C4-2B (cell line): ENCODE results near the gene RTN1.

Source experiments
- H3K27ac ChIP-seq: fragments of 450-650 bp; 2 replicates; pipeline ENCODE4 v1.5.1; 2017
- ZFX ChIP-seq: fragments of 450-650 bp; IDR thresholded peaks from 2 replicates; pipeline ENCODE4 v1.6.1; 2017
- TF ChIP-seq, protein P1 (sequence below): fragments of 450-650 bp; conservative IDR thresholded peaks from 2 replicates; pipeline ENCODE4 v1.5.1; 2017; ENCODE audit warnings: mild to moderate bottlenecking

Gene RTN1

DNA sequence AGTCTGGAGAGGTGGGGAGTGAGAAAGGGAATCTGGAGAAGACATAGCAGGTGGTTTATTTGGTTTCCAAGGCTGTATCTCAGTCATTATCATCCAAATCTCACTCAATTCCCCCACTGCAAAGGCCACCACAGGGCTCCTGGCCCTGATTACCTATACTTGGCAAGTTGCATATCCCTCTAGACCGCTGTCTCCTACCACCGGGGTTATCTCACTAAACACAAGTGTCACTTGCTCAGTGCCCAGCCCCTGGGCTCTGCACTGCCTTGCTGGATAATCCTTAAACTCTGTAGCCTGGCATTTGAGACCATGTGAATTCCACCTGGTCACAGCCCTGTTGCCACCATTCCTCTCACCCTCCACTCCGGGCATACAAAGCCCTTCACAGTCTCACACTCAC, 119.0 kb downstream of the RTN1 start:
- H3K27ac ChIP-seq, result no peak overlapping the region
- TF ChIP-seq ZFX, result no peak
- TF ChIP-seq, protein P1, sequence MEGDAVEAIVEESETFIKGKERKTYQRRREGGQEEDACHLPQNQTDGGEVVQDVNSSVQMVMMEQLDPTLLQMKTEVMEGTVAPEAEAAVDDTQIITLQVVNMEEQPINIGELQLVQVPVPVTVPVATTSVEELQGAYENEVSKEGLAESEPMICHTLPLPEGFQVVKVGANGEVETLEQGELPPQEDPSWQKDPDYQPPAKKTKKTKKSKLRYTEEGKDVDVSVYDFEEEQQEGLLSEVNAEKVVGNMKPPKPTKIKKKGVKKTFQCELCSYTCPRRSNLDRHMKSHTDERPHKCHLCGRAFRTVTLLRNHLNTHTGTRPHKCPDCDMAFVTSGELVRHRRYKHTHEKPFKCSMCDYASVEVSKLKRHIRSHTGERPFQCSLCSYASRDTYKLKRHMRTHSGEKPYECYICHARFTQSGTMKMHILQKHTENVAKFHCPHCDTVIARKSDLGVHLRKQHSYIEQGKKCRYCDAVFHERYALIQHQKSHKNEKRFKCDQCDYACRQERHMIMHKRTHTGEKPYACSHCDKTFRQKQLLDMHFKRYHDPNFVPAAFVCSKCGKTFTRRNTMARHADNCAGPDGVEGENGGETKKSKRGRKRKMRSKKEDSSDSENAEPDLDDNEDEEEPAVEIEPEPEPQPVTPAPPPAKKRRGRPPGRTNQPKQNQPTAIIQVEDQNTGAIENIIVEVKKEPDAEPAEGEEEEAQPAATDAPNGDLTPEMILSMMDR, result no peak

DNA sequence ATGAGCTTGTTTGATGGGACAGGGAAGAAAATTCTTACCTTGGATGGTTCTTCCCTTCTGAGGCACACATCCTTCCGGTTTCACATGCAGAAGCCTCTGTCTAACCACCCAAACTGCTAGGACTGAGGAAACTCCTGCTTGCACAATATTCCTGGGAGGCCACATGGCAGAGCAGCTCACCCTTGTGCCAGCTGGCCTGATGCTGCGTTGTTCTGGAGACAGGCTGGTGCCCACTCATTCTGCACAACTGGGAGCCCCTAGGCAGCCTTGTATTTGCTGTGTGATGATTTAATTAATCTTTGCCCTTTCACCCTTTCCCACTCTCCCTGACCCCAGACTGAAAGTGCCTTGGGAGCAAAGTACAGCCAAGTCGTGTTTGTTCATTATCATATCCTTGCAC, 130.8 kb downstream of the RTN1 start:
- TF ChIP-seq, protein P1, result no peak
- no peak for TF ChIP-seq ZFX

DNA sequence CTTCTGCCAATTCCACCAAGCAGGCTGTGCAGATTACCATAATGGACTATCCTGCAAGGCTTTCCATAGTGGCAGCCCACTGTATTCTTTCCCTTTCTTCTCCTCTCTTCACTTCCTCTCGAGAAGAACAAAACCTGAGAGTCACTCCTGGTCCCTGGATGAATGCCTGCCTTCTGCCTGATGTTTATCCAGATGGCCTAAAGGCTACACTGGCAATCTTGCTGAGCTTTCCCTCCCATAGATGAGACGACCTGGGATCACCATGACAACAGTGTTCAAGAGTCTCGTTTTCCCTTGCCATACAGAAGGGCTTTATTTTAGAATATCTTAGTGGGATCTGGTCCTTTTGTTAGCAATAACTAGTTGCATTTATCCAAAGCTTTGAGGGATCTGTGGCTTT, 142.3 kb downstream of the RTN1 start:
- no peak overlapping the region for H3K27ac ChIP-seq

More for the DNA sequence above, 130.8 kb downstream of the RTN1 start:
- H3K27ac ChIP-seq, result no peak overlapping the region

DNA sequence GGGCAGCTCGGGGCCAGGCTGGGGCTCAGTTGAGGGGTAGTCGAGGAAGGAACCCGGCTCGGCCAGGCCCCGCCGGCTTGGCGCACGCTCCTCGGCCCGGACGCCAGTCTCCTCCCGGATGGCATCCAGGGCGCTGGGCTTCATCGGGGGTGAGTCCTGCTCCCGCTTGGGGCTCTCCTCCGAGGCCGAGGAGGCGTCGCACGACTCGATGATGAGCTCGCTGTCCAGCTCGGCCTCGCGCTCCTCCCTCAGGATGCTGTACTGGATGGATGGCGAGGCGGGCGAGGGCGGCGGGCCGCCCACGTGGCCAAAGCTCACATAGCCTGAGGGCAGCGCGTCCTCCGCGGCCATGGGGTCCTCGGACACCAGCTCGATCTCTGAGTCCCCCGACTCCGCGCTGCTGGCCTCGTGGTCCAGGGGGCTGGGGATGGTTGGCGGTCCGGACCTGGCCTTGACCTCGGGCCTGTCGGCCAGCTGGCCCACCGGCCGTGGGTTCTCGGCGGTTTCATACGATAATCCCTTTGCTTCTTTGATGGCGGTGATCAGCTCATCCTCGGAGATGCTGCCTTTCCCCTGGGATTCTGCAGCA, 143.4 kb downstream of the RTN1 start:
- no peak for TF ChIP-seq ZFX
- TF ChIP-seq, protein P1, result no peak
- H3K27ac ChIP-seq, result no peak overlapping the region

More for the DNA sequence above, 142.3 kb downstream of the RTN1 start:
- TF ChIP-seq, protein P1, result no peak
- no peak for TF ChIP-seq ZFX

DNA sequence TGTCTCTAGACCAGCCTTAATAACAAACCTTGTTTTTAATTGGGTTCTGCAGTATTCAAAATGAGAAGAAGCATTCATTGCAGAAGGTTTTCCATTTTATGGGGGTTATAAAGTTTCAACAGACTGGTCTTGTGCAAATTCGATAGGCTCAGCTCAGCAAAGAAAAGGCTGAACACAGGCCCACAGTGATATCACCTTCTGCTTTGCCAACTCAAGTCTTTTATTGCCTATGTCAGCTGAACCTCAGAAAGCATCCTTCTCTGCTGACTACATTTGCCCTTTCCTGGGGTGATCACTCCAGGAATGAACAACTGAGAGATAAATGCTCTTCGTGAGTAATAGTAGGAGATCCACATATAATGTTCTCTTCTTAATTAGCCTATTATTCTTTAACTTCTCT, 159.5 kb downstream of the RTN1 start:
- TF ChIP-seq, protein P1, result no peak
- TF ChIP-seq ZFX, result no peak
- H3K27ac ChIP-seq, result no peak overlapping the region

DNA sequence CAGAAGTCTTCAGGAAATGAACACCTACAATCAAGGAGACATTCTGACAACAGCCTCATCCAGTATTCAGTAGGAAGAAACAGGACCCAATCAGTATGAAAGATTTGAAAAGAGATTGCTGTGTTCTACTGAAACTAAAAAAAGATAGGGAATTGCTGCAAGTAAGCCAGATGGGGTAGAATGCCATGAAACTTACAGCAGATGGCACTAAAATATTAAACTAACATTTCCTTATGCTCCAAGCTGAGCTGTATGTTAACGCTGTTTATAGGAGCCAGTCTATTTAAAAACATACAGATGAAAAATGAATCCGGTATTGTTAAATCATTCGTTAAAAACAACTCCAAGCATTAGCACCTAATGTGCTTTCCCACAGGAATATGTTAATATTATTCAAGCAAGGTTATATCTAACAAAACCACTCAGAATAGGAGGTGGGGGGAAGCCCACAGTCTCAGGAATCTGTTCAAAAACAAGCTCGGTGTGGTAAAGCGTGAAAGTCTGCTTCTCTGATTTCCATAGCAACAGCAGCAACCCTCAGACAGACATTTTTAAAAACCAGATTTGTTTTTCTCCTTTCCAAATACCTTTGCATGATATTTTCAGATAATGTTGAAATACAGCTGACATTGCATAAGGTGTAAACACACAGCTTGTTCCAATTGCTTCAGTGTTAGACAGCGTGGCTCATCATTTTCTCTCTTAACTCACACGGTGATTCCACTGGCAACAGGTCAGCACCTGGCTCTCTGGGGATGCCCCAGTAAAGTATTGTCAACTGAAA, 162.6 kb downstream of the RTN1 start:
- H3K27ac ChIP-seq, result no peak overlapping the region
- TF ChIP-seq ZFX, result no peak
- TF ChIP-seq, protein P1, result peak; percentile 41

DNA sequence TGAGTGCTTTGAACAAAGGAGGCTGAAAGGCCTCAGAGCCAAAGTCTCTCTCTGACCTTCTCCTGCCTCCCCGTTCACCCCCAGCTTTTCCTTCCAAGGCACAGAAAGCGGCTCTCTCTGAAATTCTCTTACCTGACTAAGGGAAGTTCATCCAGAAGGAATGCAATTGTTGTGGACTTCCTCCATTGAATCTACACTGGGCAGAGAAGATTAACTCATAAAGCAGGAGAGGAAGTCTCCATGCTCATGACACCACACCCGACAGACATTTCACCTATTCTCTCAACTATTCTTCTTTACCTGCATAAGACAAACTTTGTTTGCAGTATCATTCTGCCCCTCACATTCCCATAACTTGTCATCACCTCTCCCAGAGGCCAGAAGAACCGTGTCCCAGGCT, 164.7 kb downstream of the RTN1 start:
- H3K27ac ChIP-seq, result no peak overlapping the region; the same call in 1 of the 2 replicates
- TF ChIP-seq, protein P1, result no peak
- no peak for TF ChIP-seq ZFX
